Measurements from ENCODE around the gene FBXO15. TPM values are rescaled to one million over a fixed set of nuclear protein-coding genes. Genes with fewer than 3 reads are reported as not detected.
A peak's percentile ranks its signal among the peaks of the same experiment; 100 is the strongest.

The FBXO15 gene
- total RNA-seq, 2 experiments from 2014 or later = 1.2 to 1.3 TPM

GRCh38 chr18:74068296-74068695, 79.3 kb downstream of the FBXO15 start:
- intact Hi-C loops (cut with micrococcal nuclease) = loop anchor here (10.0 kb wide), 2 partner anchors 1007 to 1137 kb away; partner anchors contain the start of gene PTGR3
- CTCF ChIA-PET = no interaction called here
- Mint-ChIP-seq H3K27ac (no peak overlapping the region), H3K36me3 (ENCODE audit: low read depth) (no peaks in the 10 kb centered on the region), H3K4me1 (ENCODE audit: low read depth) (peaks cover 33% of the 10 kb centered on the region), H3K27me3 (ENCODE audit: low read depth) (no peaks in the 10 kb centered on the region), H3K4me3 (no peak overlapping the region), H3K9me3 (no peaks in the 10 kb centered on the region)
- no peak for DNase-seq

- Mint-ChIP-seq H3K4me1 (ENCODE audit: low read depth) (peaks cover 40% of the 10 kb centered on the region), H3K9me3 (no peaks in the 10 kb centered on the region), H3K27me3 (ENCODE audit: low read depth) (no peaks in the 10 kb centered on the region), H3K36me3 (ENCODE audit: low read depth) (no peaks in the 10 kb centered on the region), H3K27ac (peak overlapping the region; percentile 88), H3K4me3 (peak overlapping the region; percentile 76)
- intact Hi-C loops (cut with micrococcal nuclease) = loop anchor here (10.0 kb wide), 2 partner anchors 1009 to 1139 kb away; partner anchors contain the start of gene PTGR3
- CTCF ChIA-PET = interaction anchor here (0.6 to 6.7 kb wide), 3 partner anchors 17 to 26 kb away, joined by 3 to 54 read pairs (median 15); no protein-coding TSS in a partner anchor
- peak; percentile 73 for DNase-seq
Measured at GRCh38 chr18:74066018-74066417, 81.6 kb downstream of the FBXO15 start.

GRCh38 chr18:74065366-74065765, 82.3 kb downstream of the FBXO15 start:
- H3K4me1 Mint-ChIP-seq (ENCODE audit: low read depth) = peaks cover 40% of the 10 kb centered on the region
- H3K9me3 Mint-ChIP-seq = no peaks in the 10 kb centered on the region
- peak; percentile 19 for DNase-seq
- H3K27me3 Mint-ChIP-seq (ENCODE audit: low read depth) = no peaks in the 10 kb centered on the region
- peak overlapping the region; percentile 88 for H3K27ac Mint-ChIP-seq
- CTCF ChIA-PET = interaction anchor here (0.6 to 6.7 kb wide), 3 partner anchors 17 to 25 kb away, joined by 3 to 54 read pairs (median 15); no protein-coding TSS in a partner anchor
- peak overlapping the region; percentile 76 for H3K4me3 Mint-ChIP-seq
- intact Hi-C loops (cut with micrococcal nuclease) = loop anchor here (2.0 to 10.0 kb wide), 3 partner anchors 227 to 1139 kb away; partner anchors contain the start of gene PTGR3
- no peaks in the 10 kb centered on the region for H3K36me3 Mint-ChIP-seq (ENCODE audit: low read depth)

GRCh38 chr18:74064510-74064909, 83.1 kb downstream of the FBXO15 start:
- Mint-ChIP-seq H3K4me3 (peak overlapping the region; percentile 76), H3K9me3 (no peaks in the 10 kb centered on the region), H3K36me3 (ENCODE audit: low read depth) (no peaks in the 10 kb centered on the region), H3K27me3 (ENCODE audit: low read depth) (no peaks in the 10 kb centered on the region), H3K4me1 (ENCODE audit: low read depth) (peaks cover 40% of the 10 kb centered on the region), H3K27ac (peak overlapping the region; percentile 88)
- intact Hi-C loops (cut with micrococcal nuclease) = loop anchor here (2.0 to 10.0 kb wide), 4 partner anchors 228 to 1140 kb away; partner anchors contain the start of genes PTGR3 and ZNF407
- peak; percentile 89 for DNase-seq
- CTCF ChIA-PET = interaction anchor here (1.2 to 6.7 kb wide), 5 partner anchors 16 to 222 kb away, joined by 3 to 54 read pairs (median 7); no protein-coding TSS in a partner anchor

GRCh38 chr18:74063557-74063956, 84.1 kb downstream of the FBXO15 start:
- Mint-ChIP-seq H3K9me3 (no peaks in the 10 kb centered on the region), H3K36me3 (ENCODE audit: low read depth) (no peaks in the 10 kb centered on the region), H3K27ac (peak overlapping the region; percentile 88)

GRCh38 chr18:74063023-74063422, 84.6 kb downstream of the FBXO15 start:
- Mint-ChIP-seq H3K4me1 (ENCODE audit: low read depth) (peaks cover 40% of the 10 kb centered on the region), H3K27ac (peak overlapping the region; percentile 88), H3K27me3 (ENCODE audit: low read depth) (no peaks in the 10 kb centered on the region), H3K4me3 (peak overlapping the region; percentile 3), H3K9me3 (no peaks in the 10 kb centered on the region), H3K36me3 (ENCODE audit: low read depth) (no peaks in the 10 kb centered on the region)
- CTCF ChIA-PET = interaction anchor here (1.0 to 6.7 kb wide), 9 partner anchors 17 to 221 kb away, joined by 3 to 54 read pairs (median 4); no protein-coding TSS in a partner anchor
- DNase-seq = peak; percentile 75
- intact Hi-C loops (cut with micrococcal nuclease) = loop anchor here (1.0 to 10.0 kb wide), 8 partner anchors 20 to 1142 kb away; partner anchors contain the start of genes PTGR3, TIMM21 and ZNF407

More at GRCh38 chr18:74063557-74063956, 84.1 kb downstream of the FBXO15 start:
- intact Hi-C loops (cut with micrococcal nuclease) = loop anchor here (1.0 to 10.0 kb wide), 8 partner anchors 20 to 1141 kb away; partner anchors contain the start of genes PTGR3, TIMM21 and ZNF407
- H3K4me3 Mint-ChIP-seq = peak overlapping the region; percentile 3
- H3K4me1 Mint-ChIP-seq (ENCODE audit: low read depth) = peaks cover 40% of the 10 kb centered on the region
- CTCF ChIA-PET = interaction anchor here (0.6 to 6.7 kb wide), 9 partner anchors 17 to 221 kb away, joined by 3 to 54 read pairs (median 4); no protein-coding TSS in a partner anchor
- DNase-seq = no peak
- H3K27me3 Mint-ChIP-seq (ENCODE audit: low read depth) = no peaks in the 10 kb centered on the region

- Mint-ChIP-seq H3K36me3 (ENCODE audit: low read depth) (peaks cover 2% of the 10 kb centered on the region), H3K27ac (no peak overlapping the region), H3K4me1 (ENCODE audit: low read depth) (peaks cover 40% of the 10 kb centered on the region), H3K9me3 (peaks cover 1% of the 10 kb centered on the region), H3K27me3 (ENCODE audit: low read depth) (no peaks in the 10 kb centered on the region), H3K4me3 (no peak overlapping the region)
- CTCF ChIA-PET = interaction anchor here (1.2 to 6.7 kb wide), 3 partner anchors 19 to 55 kb away, joined by 3 to 54 read pairs (median 4); no protein-coding TSS in a partner anchor
- intact Hi-C loops (cut with micrococcal nuclease) = loop anchor here (5.0 to 10.0 kb wide), 3 partner anchors 535 to 1143 kb away; partner anchors contain the start of genes PTGR3 and ZNF407
- no peak for DNase-seq
Measured at GRCh38 chr18:74062037-74062436, 85.6 kb downstream of the FBXO15 start.

GRCh38 chr18:74060579-74060978, 87.1 kb downstream of the FBXO15 start:
- Mint-ChIP-seq H3K9me3 (peaks cover 7% of the 10 kb centered on the region), H3K4me3 (no peak overlapping the region), H3K27ac (no peak overlapping the region), H3K36me3 (ENCODE audit: low read depth) (peaks cover 8% of the 10 kb centered on the region), H3K4me1 (ENCODE audit: low read depth) (peaks cover 36% of the 10 kb centered on the region), H3K27me3 (ENCODE audit: low read depth) (no peaks in the 10 kb centered on the region)
- intact Hi-C loops (cut with micrococcal nuclease) = loop anchor here (5.0 to 10.0 kb wide), 3 partner anchors 537 to 1144 kb away; partner anchors contain the start of genes PTGR3 and ZNF407
- CTCF ChIA-PET = interaction anchor here (1.7 to 6.7 kb wide), 2 partner anchors 22 to 24 kb away, joined by 5 to 54 read pairs; no protein-coding TSS in a partner anchor
- no peak for DNase-seq

- CTCF ChIA-PET = interaction anchor here (0.7 to 1.2 kb wide), 3 partner anchors 11 to 31 kb away, joined by 3 read pairs; no protein-coding TSS in a partner anchor
- Mint-ChIP-seq H3K4me3 (no peak overlapping the region), H3K4me1 (ENCODE audit: low read depth) (peaks cover 6% of the 10 kb centered on the region), H3K9me3 (peaks cover 7% of the 10 kb centered on the region), H3K27ac (no peak overlapping the region), H3K36me3 (ENCODE audit: low read depth) (peaks cover 8% of the 10 kb centered on the region), H3K27me3 (ENCODE audit: low read depth) (no peaks in the 10 kb centered on the region)
- DNase-seq = no peak
- intact Hi-C loops (cut with micrococcal nuclease) = no loop called here
Measured at GRCh38 chr18:74050807-74051206, 96.8 kb downstream of the FBXO15 start.

GRCh38 chr18:74040459-74041332, 106.9 kb downstream of the FBXO15 start:
- CTCF ChIA-PET = interaction anchor here (0.7 to 2.7 kb wide), 20 partner anchors 10 to 333 kb away, joined by 3 to 21 read pairs (median 4); no protein-coding TSS in a partner anchor
- Mint-ChIP-seq H3K27me3 (ENCODE audit: low read depth) (peaks cover 2% of the 10 kb centered on the region), H3K4me1 (ENCODE audit: low read depth) (no peaks in the 10 kb centered on the region), H3K9me3 (no peaks in the 10 kb centered on the region), H3K36me3 (ENCODE audit: low read depth) (no peaks in the 10 kb centered on the region), H3K4me3 (no peak overlapping the region), H3K27ac (no peak overlapping the region)
- peak; percentile 87 for DNase-seq
- intact Hi-C loops (cut with micrococcal nuclease) = loop anchor here (1.0 kb wide), 4 partner anchors 23 to 302 kb away; no protein-coding TSS in a partner anchor

- Mint-ChIP-seq H3K4me3 (no peak overlapping the region), H3K9me3 (no peaks in the 10 kb centered on the region), H3K4me1 (ENCODE audit: low read depth) (no peaks in the 10 kb centered on the region), H3K27ac (no peak overlapping the region), H3K36me3 (ENCODE audit: low read depth) (no peaks in the 10 kb centered on the region), H3K27me3 (ENCODE audit: low read depth) (peaks cover 2% of the 10 kb centered on the region)
- intact Hi-C loops (cut with micrococcal nuclease) = loop anchor here (1.0 kb wide), 4 partner anchors 23 to 302 kb away; no protein-coding TSS in a partner anchor
- CTCF ChIA-PET = interaction anchor here (0.7 to 2.7 kb wide), 17 partner anchors 11 to 333 kb away, joined by 3 to 21 read pairs (median 4); no protein-coding TSS in a partner anchor
- DNase-seq = no peak
Measured at GRCh38 chr18:74040008-74040407, 107.6 kb downstream of the FBXO15 start.
